A204.1 (cell line): ENCODE data around the gene ZNF554.
"Not testable (repeated sequence)": the region's sequence is repeated elsewhere in the genome, so short reads cannot be mapped to it uniquely, and the experiment has no call there.

ENCODE experiments used
- FAIRE-seq: peaks from 2 replicates; lab custom pipeline; 2012; peaks lifted over from hg19 to GRCh38; lab: Jason Lieb, UNC

ZNF554 gene

GRCh38 chr19:2808129-2808941 lies 11.3 kb upstream of the ZNF554 start:
- FAIRE-seq, result no peak

- FAIRE-seq, result no peak
These were observed 10.1 kb upstream of the ZNF554 start for GRCh38 chr19:2809387-2810140.

GRCh38 chr19:2810141-2811091 lies 9.3 kb upstream of the ZNF554 start:
- no peak for FAIRE-seq

GRCh38 chr19:2811221-2811722 lies 8.4 kb upstream of the ZNF554 start:
- no peak for FAIRE-seq

- no peak for FAIRE-seq
These were observed 7.8 kb upstream of the ZNF554 start for GRCh38 chr19:2811735-2812413.

GRCh38 chr19:2812414-2813234 lies 7.0 kb upstream of the ZNF554 start:
- no peak for FAIRE-seq

GRCh38 chr19:2813235-2814160 lies 6.2 kb upstream of the ZNF554 start:
- FAIRE-seq, result no peak

- no peak for FAIRE-seq
These were observed 5.2 kb upstream of the ZNF554 start for GRCh38 chr19:2814426-2814825.

- no peak for FAIRE-seq
These were observed 4.5 kb upstream of the ZNF554 start for GRCh38 chr19:2815191-2815614.

- no peak for FAIRE-seq
These were observed 3.7 kb upstream of the ZNF554 start for GRCh38 chr19:2815923-2816322.

GRCh38 chr19:2816641-2817040 lies 3.0 kb upstream of the ZNF554 start:
- FAIRE-seq, result no peak

GRCh38 chr19:2817237-2817829 lies 2.3 kb upstream of the ZNF554 start:
- FAIRE-seq, result not testable (repeated sequence)

GRCh38 chr19:2820112-2820702 lies 539 bp downstream of the ZNF554 start:
- FAIRE-seq, result no peak

GRCh38 chr19:2822846-2823245 lies 3.2 kb downstream of the ZNF554 start:
- FAIRE-seq, result no peak

- FAIRE-seq, result no peak
These were observed 4.0 kb downstream of the ZNF554 start for GRCh38 chr19:2823646-2824045.

- FAIRE-seq, result no peak
These were observed 4.5 kb downstream of the ZNF554 start for GRCh38 chr19:2824129-2824528.

- FAIRE-seq, result no peak
These were observed 7.4 kb downstream of the ZNF554 start for GRCh38 chr19:2827022-2827421.

GRCh38 chr19:2827840-2828489 lies 8.3 kb downstream of the ZNF554 start:
- FAIRE-seq, result no peak
